HCT116 (cell line): ENCODE measurements around the gene CCDC83. TPM values are rescaled to one million over a fixed set of nuclear protein-coding genes. Genes with fewer than 3 reads are reported as not detected.

ENCODE experiments used
- ATAC-seq: fragments of 200-7000 bp; cut with Tn5 transposase; 2 replicates; pipeline ENCODE4 v1.9.1; 2020; ENCODE audit warnings: mild to moderate bottlenecking, moderate library complexity
- BruUV-seq: library from RNA; stranded (reverse); fragments of 400-500 nt; replicated peaks from 2 replicates; lab custom pipeline; 2021; lab: Mats Ljungman, UMichigan
- CTCF ChIA-PET: fragments of 300-600 bp; sonication (Branson Sonifier 250); formaldehyde crosslinking; loops from one replicate; lab custom pipeline; 2021; ENCODE audit warnings: antibody characterized with exemption; lab: Charles Lee
- POLR2A ChIA-PET: fragments of 300-600, 350-600 bp; sonication (Branson Sonifier 250); formaldehyde crosslinking; loops from one replicate; lab custom pipeline; 2021; ENCODE audit warnings: antibody characterized with exemption; lab: Charles Lee
- RAD21 ChIA-PET, 2 experiments: fragments of 300-600 bp; sonication (Branson Sonifier 250); formaldehyde crosslinking; loops; one replicate each; lab custom pipeline; 2023; ENCODE audit warnings: low total read pairs in 2 of 2; ENCODE audit not compliant: uncharacterized antibody in 2 of 2, unreplicated experiment in 2 of 2, low non-redundant PET in 1 of 2; lab: Charles Lee
- DNase-seq: peaks from one replicate; pipeline ENCODE4 v3.0.0-alpha.2; 2010; ENCODE audit warnings: low read depth, low spot score
- H2AFZ ChIP-seq: fragments of 200-600 bp; shearing (Covaris generic), sonication (generic); 2 replicates; pipeline ENCODE4 v1.6.1; 2017; ENCODE audit warnings: low read depth, mixed run types, mixed read lengths, antibody characterized with exemption, low read length; ENCODE audit not compliant: poor library complexity, severe bottlenecking
- H3K27ac ChIP-seq: 2 replicates; pipeline ENCODE4 v1.5.1; 2012; ENCODE audit warnings: low read depth, low read length
- H3K27me3 ChIP-seq: fragments of 200-600 bp; sonication (generic); 2 replicates; pipeline ENCODE4 v1.6.1; 2016; ENCODE audit warnings: mixed run types, low read length, mixed read lengths; ENCODE audit not compliant: insufficient read depth
- H3K36me3 ChIP-seq, 2 experiments: fragments of 200-500 bp in 1 of 2; fragments of 200-600 bp in 1 of 2; sonication (Bioruptor generic) in 1 of 2; sonication (generic) in 1 of 2; 2 replicates each; pipeline versions ENCODE4 v1.5.1 to v1.6.1; 2014 to 2016; ENCODE audit warnings: low read length in 2 of 2, inconsistent platforms in 1 of 2, mixed read lengths in 1 of 2, mixed run types in 1 of 2; ENCODE audit not compliant: insufficient read depth in 2 of 2, control insufficient read depth in 1 of 2
- H3K4me1 ChIP-seq, 2 experiments: fragments of 200-600 bp in 1 of 2; sonication (generic) in 1 of 2; 2 replicates each; pipeline versions ENCODE4 v1.5.1 to v1.6.1; 2012 to 2017; ENCODE audit warnings: low read length in 2 of 2, inconsistent platforms in 1 of 2, mild to moderate bottlenecking in 1 of 2, mixed read lengths in 1 of 2, mixed run types in 1 of 2, moderate library complexity in 1 of 2; ENCODE audit not compliant: insufficient read depth in 2 of 2, control insufficient read depth in 1 of 2
- H3K4me2 ChIP-seq: fragments of 200-600 bp; sonication (generic); 2 replicates; pipeline ENCODE4 v1.6.1; 2017; ENCODE audit warnings: mixed run types, low read length, mixed read lengths
- H3K4me3 ChIP-seq, 2 experiments: fragments of 200-600 bp in 1 of 2; sonication (generic) in 1 of 2; replicated peaks in 1 of 2; 2 replicates each; pipeline ENCODE4 v1.5.1; 2011 to 2016; ENCODE audit warnings: low read length in 2 of 2, control low read depth in 1 of 2, low read depth in 1 of 2, mild to moderate bottlenecking in 1 of 2, mixed read lengths in 1 of 2, mixed run types in 1 of 2
- H3K79me2 ChIP-seq: fragments of 200-600 bp; sonication (generic); 2 replicates; pipeline ENCODE4 v1.6.1; 2017; ENCODE audit warnings: mild to moderate bottlenecking, mixed run types, low read length, moderate library complexity, mixed read lengths; ENCODE audit not compliant: insufficient read depth
- H3K9ac ChIP-seq: fragments of 200-600 bp; sonication (generic); 2 replicates; pipeline ENCODE4 v1.6.1; 2016; ENCODE audit warnings: low read length, mixed read lengths
- H3K9me2 ChIP-seq: fragments of 200-600 bp; sonication (generic), shearing (Covaris generic); 2 replicates; pipeline ENCODE4 v1.6.1; 2017; ENCODE audit warnings: mixed run types, mild to moderate bottlenecking, moderate library complexity; ENCODE audit not compliant: insufficient read depth
- H3K9me3 ChIP-seq, 2 experiments: fragments of 200-500 bp in 1 of 2; fragments of 200-600 bp in 1 of 2; sonication (Bioruptor generic) in 1 of 2; sonication (generic) in 1 of 2; 2 replicates each; pipeline ENCODE4 v1.6.1; 2014 to 2017; ENCODE audit warnings: low read length in 2 of 2, mixed read lengths in 2 of 2, inconsistent platforms in 1 of 2, low read depth in 1 of 2, mild to moderate bottlenecking in 1 of 2, mixed run types in 1 of 2, moderate library complexity in 1 of 2; ENCODE audit not compliant: control insufficient read depth in 1 of 2, insufficient read depth in 1 of 2
- H4K20me1 ChIP-seq: fragments of 200-600 bp; sonication (generic), shearing (Covaris generic); 2 replicates; pipeline ENCODE4 v1.6.1; 2017; ENCODE audit warnings: mixed run types, mild to moderate bottlenecking, moderate library complexity; ENCODE audit not compliant: insufficient read depth
- CBX3 ChIP-seq: IDR thresholded peaks from 2 replicates; pipeline ENCODE4 v1.6.1; 2012; ENCODE audit warnings: low read depth
- CEBPB ChIP-seq: IDR thresholded peaks from 2 replicates; pipeline ENCODE4 v1.6.1; 2012; ENCODE audit warnings: low read depth
- EGR1 ChIP-seq: IDR thresholded peaks from 2 replicates; pipeline ENCODE4 v1.6.1; 2012; ENCODE audit warnings: low read depth
- EZH2 ChIP-seq: fragments of 200-600 bp; sonication (generic); IDR thresholded peaks from 2 replicates; pipeline ENCODE4 v1.6.1; 2017; ENCODE audit warnings: antibody characterized with exemption, mixed run types
- POLR2AphosphoS5 ChIP-seq: IDR thresholded peaks from 2 replicates; pipeline ENCODE4 v1.6.1; 2011; ENCODE audit warnings: mild to moderate bottlenecking, low read depth, low read length, moderate library complexity
- SIN3A ChIP-seq: IDR thresholded peaks from 2 replicates; pipeline ENCODE4 v1.6.1; 2012; ENCODE audit warnings: low read depth
- YY1 ChIP-seq: IDR thresholded peaks from 2 replicates; pipeline ENCODE4 v1.6.1; 2011; ENCODE audit warnings: low read length, low read depth, moderate library complexity, mild to moderate bottlenecking; ENCODE audit not compliant: insufficient replicate concordance; ENCODE audit errors: extremely low read depth
- ZFX ChIP-seq: fragments of 450-650 bp; IDR thresholded peaks from 2 replicates; pipeline ENCODE4 v1.6.1; 2017
- ZNF274 ChIP-seq: fragments of 200-500 bp; sonication (Bioruptor generic); IDR thresholded peaks from 2 replicates; pipeline ENCODE4 v1.6.1; 2014; ENCODE audit warnings: mild to moderate bottlenecking, low read depth, low read length, inconsistent platforms
- intact Hi-C: fragments of 100-400 bp; cut with micrococcal nuclease; formaldehyde crosslinking; loops from 2 replicates; pipeline ENCODE4 v1.10.0; 2022
- total RNA-seq: library from RNA; stranded (reverse); gene quantifications from one replicate; pipeline ENCODE4 v1.2.1, GENCODE V29; 2021; ENCODE audit not compliant: unreplicated experiment
- TF ChIP-seq, protein P1 (sequence below): IDR thresholded peaks from 2 replicates; pipeline ENCODE4 v1.6.1; 2011; ENCODE audit warnings: mild to moderate bottlenecking, low read length, moderate library complexity; ENCODE audit not compliant: insufficient replicate concordance; ENCODE audit errors: extremely low read depth
- TF ChIP-seq, protein P2 (sequence below): IDR thresholded peaks from 2 replicates; pipeline ENCODE4 v1.6.1; 2012

CCDC83 gene
- total RNA-seq, 1 experiment from 2014 or later, result not detected

DNA sequence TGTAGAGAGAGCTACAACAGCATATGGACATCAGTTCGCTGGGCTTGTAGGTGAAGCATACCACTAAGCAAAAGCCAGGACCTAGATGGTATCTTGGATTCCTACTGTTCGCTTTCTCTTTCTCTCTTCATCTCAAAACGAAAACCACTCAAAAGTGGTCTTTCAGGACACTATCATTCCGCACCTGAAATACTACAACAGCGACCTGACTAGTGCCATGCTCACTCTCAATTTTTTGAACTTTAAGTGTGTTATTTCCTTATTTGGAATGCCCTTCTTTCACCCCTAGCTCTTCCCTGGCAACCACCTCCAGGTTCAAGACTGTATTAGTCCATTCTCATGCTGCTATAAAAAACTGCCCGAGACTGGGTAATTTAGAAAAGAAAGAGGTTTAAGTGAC lies 59.2 kb downstream of the CCDC83 start:
- BruUV-seq, result no TSS peak
- CTCF ChIA-PET, result no interaction called here
- RAD21 ChIA-PET, result no interaction called here
- no peaks in the 10 kb centered on the region for H3K36me3 ChIP-seq
- no peak overlapping the region for H3K4me3 ChIP-seq
- H2AFZ ChIP-seq, result no peak overlapping the region
- H3K4me1 ChIP-seq, result no peaks in the 10 kb centered on the region
- no peak for TF ChIP-seq YY1
- TF ChIP-seq ZFX, result no peak
- no peak for TF ChIP-seq CEBPB
- no peak for TF ChIP-seq EZH2
- no peak for TF ChIP-seq ZNF274
- TF ChIP-seq, all 23 proteins: peak for 0
- H3K9me3 ChIP-seq, result no peaks in the 10 kb centered on the region
- no peak overlapping the region for H3K4me2 ChIP-seq
- no peak overlapping the region for H3K27ac ChIP-seq
- no peaks in the 10 kb centered on the region for H4K20me1 ChIP-seq
- no peaks in the 10 kb centered on the region for H3K27me3 ChIP-seq
- no peak overlapping the region for H3K9ac ChIP-seq
- no peaks in the 10 kb centered on the region for H3K79me2 ChIP-seq
- no peak for ATAC-seq
- H3K9me2 ChIP-seq, result no peaks in the 10 kb centered on the region
- no peak for DNase-seq
- POLR2A ChIA-PET, result no interaction called here
- intact Hi-C loops, result no loop called here

DNA sequence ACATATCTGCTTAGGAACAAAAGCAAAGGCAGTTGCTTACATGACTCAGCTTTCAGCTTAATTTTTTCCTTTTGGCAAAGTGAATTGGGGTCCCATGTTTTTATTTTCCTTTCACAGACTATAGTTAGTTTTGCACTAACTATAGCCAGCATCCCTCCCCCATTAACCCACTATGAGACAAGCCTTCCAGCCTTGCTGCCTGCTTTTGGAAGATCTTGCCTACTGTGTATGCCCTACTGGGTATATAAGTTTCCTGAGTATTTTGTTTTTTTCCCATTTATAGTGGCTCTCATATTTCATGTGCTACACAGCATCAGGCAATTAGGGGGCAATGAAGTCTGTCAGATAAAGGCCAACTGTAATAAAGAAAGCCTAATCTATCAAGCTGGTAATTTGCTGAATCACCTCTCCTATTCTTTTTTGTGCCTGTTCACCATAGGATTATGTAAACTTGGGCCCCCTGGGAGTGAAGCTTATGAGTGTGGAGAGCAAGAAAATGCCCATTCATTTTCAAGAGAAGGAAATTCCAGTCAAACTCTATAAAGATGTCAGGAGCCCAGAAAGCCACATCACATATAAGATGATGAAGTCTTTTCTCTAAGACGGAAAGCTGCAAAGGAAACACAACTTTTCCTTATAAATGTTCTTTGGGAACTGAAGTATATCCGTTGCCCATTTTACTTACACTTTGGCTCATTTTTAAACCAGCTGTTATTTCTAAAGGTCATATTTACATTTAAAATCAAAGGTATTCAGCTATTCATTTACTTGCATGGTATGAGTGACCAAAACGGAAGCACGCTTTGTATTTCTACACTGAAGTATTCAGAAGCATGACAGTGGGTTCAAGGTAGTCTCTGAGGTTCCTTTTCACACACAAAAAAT lies 64.0 kb downstream of the CCDC83 start:
- H4K20me1 ChIP-seq, result no peaks in the 10 kb centered on the region
- no peaks in the 10 kb centered on the region for H3K79me2 ChIP-seq
- no peaks in the 10 kb centered on the region for H3K4me1 ChIP-seq
- no peaks in the 10 kb centered on the region for H3K9me2 ChIP-seq
- intact Hi-C loops, result no loop called here
- H3K27me3 ChIP-seq, result no peaks in the 10 kb centered on the region
- no peaks in the 10 kb centered on the region for H3K36me3 ChIP-seq
- BruUV-seq, result no TSS peak
- CTCF ChIA-PET, result no interaction called here
- H3K9ac ChIP-seq, result no peak overlapping the region
- no peaks in the 10 kb centered on the region for H3K9me3 ChIP-seq
- RAD21 ChIA-PET, result no interaction called here
- H3K4me2 ChIP-seq, result no peak overlapping the region
- no peak for ATAC-seq
- no peak overlapping the region for H3K27ac ChIP-seq
- H2AFZ ChIP-seq, result no peak overlapping the region
- DNase-seq, result no peak
- POLR2A ChIA-PET, result no interaction called here
- TF ChIP-seq SIN3A (no peak), POLR2AphosphoS5 (no peak), YY1 (no peak), EGR1 (no peak), CBX3 (no peak)
- TF ChIP-seq, protein P1, sequence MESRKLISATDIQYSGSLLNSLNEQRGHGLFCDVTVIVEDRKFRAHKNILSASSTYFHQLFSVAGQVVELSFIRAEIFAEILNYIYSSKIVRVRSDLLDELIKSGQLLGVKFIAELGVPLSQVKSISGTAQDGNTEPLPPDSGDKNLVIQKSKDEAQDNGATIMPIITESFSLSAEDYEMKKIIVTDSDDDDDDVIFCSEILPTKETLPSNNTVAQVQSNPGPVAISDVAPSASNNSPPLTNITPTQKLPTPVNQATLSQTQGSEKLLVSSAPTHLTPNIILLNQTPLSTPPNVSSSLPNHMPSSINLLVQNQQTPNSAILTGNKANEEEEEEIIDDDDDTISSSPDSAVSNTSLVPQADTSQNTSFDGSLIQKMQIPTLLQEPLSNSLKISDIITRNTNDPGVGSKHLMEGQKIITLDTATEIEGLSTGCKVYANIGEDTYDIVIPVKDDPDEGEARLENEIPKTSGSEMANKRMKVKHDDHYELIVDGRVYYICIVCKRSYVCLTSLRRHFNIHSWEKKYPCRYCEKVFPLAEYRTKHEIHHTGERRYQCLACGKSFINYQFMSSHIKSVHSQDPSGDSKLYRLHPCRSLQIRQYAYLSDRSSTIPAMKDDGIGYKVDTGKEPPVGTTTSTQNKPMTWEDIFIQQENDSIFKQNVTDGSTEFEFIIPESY, result no peak
- TF ChIP-seq, protein P2, sequence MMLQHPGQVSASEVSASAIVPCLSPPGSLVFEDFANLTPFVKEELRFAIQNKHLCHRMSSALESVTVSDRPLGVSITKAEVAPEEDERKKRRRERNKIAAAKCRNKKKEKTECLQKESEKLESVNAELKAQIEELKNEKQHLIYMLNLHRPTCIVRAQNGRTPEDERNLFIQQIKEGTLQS, result no peak
- H3K4me3 ChIP-seq, result no peak overlapping the region
